Thyroid gland (tissue), 4 donors: Measurements from ENCODE around the gene TMEM273.

Source experiments
- POLR2A ChIP-seq, 2 donors: fragments of 450-650 bp; IDR thresholded peaks; one replicate each; pipeline ENCODE4 v1.6.1; 2017; ENCODE audit warnings: antibody characterized with exemption in 2 of 2, mild to moderate bottlenecking in 2 of 2, moderate library complexity in 1 of 2
- TF ChIP-seq, protein P1 (sequence below), 6 experiments: fragments of 200-600 bp in 3 of 6; fragments of 450-650 bp in 3 of 6; sonication (generic) in 3 of 6; IDR thresholded peaks; one replicate each; pipeline ENCODE4 v1.5.1; 2016 to 2019; ENCODE audit warnings: antibody characterized with exemption in 6 of 6, mild to moderate bottlenecking in 2 of 6, inconsistent platforms in 1 of 6, moderate library complexity in 1 of 6

DNA sequence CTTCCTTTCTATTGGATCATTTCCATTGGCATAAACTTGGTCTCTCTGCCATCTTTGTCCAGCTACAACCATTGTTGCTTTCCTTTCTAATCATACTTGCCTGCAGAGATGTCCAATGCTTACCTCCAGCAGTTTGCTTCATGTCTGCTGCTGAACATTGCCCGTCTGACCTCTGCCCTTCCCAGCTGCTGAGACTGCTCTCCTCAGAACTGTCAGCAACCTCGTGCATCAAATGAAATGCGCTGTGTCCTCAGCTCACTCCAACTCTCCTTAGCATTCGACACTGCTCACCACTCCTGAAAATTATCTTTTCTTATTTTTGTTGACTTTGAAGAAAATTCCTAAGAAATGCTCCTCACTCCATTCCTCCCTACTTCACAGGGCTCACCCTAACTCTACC lies 59.3 kb downstream of the TMEM273 start:
- TF ChIP-seq, protein P1, sequence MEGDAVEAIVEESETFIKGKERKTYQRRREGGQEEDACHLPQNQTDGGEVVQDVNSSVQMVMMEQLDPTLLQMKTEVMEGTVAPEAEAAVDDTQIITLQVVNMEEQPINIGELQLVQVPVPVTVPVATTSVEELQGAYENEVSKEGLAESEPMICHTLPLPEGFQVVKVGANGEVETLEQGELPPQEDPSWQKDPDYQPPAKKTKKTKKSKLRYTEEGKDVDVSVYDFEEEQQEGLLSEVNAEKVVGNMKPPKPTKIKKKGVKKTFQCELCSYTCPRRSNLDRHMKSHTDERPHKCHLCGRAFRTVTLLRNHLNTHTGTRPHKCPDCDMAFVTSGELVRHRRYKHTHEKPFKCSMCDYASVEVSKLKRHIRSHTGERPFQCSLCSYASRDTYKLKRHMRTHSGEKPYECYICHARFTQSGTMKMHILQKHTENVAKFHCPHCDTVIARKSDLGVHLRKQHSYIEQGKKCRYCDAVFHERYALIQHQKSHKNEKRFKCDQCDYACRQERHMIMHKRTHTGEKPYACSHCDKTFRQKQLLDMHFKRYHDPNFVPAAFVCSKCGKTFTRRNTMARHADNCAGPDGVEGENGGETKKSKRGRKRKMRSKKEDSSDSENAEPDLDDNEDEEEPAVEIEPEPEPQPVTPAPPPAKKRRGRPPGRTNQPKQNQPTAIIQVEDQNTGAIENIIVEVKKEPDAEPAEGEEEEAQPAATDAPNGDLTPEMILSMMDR (IDR thresholded peaks at IDR 0.05): no peak
- no peak for TF ChIP-seq POLR2A (IDR thresholded peaks at IDR 0.05)
